GM12872 (cell line): Measurements from ENCODE around the gene PPP1R16B.

Source experiments
- TF ChIP-seq, protein P1 (sequence below): IDR thresholded peaks from 3 replicates; pipeline ENCODE4 v1.5.1; 2011; ENCODE audit warnings: low read depth, mild to moderate bottlenecking, low read length, moderate library complexity; ENCODE audit not compliant: insufficient read depth

PPP1R16B gene

GRCh38 chr20:38805502-38805957 lies at the start of gene PPP1R16B:
TSS of gene PPP1R16B (plus strand) at chr20:38805697. CDS start at chr20:38835926, 30,229 bp downstream.
- TF ChIP-seq, protein P1, sequence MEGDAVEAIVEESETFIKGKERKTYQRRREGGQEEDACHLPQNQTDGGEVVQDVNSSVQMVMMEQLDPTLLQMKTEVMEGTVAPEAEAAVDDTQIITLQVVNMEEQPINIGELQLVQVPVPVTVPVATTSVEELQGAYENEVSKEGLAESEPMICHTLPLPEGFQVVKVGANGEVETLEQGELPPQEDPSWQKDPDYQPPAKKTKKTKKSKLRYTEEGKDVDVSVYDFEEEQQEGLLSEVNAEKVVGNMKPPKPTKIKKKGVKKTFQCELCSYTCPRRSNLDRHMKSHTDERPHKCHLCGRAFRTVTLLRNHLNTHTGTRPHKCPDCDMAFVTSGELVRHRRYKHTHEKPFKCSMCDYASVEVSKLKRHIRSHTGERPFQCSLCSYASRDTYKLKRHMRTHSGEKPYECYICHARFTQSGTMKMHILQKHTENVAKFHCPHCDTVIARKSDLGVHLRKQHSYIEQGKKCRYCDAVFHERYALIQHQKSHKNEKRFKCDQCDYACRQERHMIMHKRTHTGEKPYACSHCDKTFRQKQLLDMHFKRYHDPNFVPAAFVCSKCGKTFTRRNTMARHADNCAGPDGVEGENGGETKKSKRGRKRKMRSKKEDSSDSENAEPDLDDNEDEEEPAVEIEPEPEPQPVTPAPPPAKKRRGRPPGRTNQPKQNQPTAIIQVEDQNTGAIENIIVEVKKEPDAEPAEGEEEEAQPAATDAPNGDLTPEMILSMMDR, result no peak

DNA sequence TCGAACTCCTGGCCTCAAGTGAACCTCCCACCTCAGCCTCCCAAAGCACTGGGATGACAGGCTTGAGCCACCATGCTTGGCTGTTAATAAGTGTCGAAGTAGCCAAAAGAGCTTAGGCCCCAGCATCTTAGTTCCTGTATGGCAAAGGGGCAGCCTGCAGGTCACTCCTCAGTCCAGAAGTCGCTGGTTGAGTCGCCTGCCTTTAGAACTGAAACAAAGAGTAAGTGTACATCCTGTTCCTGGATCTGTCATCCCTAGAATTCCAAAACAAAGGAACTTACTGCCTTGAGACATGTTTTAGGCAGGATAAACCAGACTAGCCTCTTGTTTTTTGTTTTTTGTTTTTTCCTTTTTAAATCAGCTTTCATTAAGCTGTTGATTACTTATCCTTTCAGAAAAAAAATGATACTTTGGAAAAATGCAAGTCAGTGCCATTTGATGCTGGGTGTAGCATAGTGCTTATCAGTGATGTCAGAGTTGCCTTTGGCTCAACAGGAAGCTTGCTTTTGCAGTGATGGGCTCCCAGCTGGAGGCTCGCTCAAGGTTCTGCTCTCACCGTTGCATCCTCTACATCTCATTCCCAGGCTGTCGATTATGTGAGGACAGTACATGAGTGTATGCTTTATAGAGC lies 48.2 kb upstream of the PPP1R16B start:
- TF ChIP-seq, protein P1, result no peak

DNA sequence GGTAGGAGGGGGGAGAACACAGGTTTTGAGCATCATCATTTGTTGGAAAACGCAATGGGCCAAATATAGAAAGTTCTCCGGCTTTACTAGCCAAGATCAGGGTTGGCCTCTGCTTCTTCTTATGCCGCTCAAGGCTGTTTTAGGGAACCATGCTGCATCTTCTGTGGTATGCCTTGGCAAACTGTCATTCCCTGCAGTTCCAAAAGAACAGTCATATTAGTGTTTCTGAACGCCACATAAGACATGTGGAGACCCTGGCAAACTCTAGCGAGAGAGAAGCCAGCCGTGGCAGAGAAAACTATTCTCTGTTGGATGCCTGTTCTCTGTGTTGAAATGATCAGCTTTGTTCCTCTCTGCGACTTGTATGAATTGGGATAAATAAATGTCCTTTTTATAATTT lies 46.4 kb upstream of the PPP1R16B start:
- TF ChIP-seq, protein P1, result no peak

GRCh38 chr20:38760978-38761377 lies 44.5 kb upstream of the PPP1R16B start:
- TF ChIP-seq, protein P1, result no peak

GRCh38 chr20:38762174-38762573 lies 43.3 kb upstream of the PPP1R16B start:
- TF ChIP-seq, protein P1, result no peak

DNA sequence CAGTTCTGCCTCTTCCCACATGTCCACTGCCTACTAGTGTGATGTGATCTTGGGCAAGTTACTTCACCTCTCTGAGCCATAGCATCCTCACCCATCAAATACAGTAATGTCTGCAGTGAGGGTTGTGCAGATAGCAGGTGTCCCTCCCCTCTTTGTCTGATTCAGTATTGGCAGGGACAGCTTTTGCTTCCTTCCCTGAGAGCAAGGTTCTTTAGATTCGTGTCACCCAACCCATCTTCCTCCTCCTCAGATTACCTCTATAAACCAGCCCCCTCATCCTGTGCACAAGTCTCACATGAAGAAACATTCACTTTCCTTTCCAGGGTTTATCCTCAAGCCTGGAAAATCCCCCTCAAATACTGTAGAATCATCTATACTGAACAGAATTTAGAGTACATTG lies 41.9 kb upstream of the PPP1R16B start:
- TF ChIP-seq, protein P1, result no peak

DNA sequence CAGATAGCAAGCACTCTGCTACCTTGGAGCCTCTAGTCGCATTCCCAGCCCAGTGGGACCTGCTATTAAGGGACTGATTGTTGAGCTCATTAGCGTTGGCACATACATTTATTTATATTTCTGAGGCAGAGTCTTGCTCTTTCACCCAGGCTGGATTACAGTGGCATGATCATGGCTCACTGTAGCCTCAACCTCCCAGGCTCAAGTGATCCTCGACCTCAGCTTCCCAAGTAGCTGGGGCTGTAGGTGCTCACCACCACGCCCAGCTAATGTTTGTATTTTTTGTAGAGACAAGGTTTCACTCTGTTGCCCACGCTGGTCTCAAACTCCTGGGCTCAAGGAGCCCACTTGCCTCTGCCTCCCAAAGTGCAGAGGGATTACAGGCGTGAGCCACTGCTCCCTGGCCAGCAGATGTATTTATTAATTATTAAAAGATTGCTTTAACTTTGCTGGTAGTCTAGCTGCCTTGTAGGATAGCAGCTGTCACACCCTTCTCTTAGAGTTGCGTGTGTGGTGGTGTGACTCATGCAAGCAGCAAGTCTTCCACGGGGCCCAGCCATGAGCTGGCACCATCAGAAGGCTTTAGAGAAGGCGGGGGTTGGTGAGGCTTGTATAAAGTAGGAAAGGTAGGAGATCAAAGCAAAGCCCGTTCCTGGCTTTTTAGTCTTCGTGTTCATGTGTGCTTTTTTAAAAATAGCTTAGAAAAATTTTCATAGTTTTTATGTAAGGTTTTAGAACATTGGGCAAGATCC lies 40.8 kb upstream of the PPP1R16B start:
- TF ChIP-seq, protein P1, result no peak
